K562 (cell line): ENCODE measurements around the gene MGST2. TPM values are rescaled to one million over a fixed set of nuclear protein-coding genes. Genes with fewer than 3 reads are reported as not detected.

Experiments used
- ATAC-seq: fragments of 200-7000 bp; cut with Tn5 transposase; 3 replicates; pipeline ENCODE4 v1.9.1; 2020; ENCODE audit warnings: moderate library complexity
- BruUV-seq: library from RNA; stranded (reverse); fragments of 400-500 nt; replicated peaks from 2 replicates; lab custom pipeline; 2021; lab: Mats Ljungman, UMichigan
- CTCF ChIA-PET: fragments of 300-600 bp; formaldehyde crosslinking; extraction: SDS; loops from one replicate; lab custom pipeline; 2021; ENCODE audit warnings: low intra/inter-chr PET ratio; lab: Yijun Ruan, JAX
- POLR2A ChIA-PET: fragments of 300-600, 350-650 bp; sonication (Branson Sonifier 250); formaldehyde crosslinking; extraction: SDS; loops from one replicate; lab custom pipeline; 2021; ENCODE audit warnings: antibody characterized with exemption, inconsistent platforms; lab: Yijun Ruan, JAX
- DNase-seq, 4 experiments: peaks; one replicate each; pipeline versions ENCODE4 v3.0.0 to v3.0.0-alpha.2; 2011 to 2018; ENCODE audit warnings: low spot score in 3 of 4, mixed read lengths in 3 of 4; ENCODE audit errors: extremely low read depth in 1 of 4
- FAIRE-seq: peaks from 2 replicates; lab custom pipeline; 2011; peaks lifted over from hg19 to GRCh38; lab: Jason Lieb, UNC
- H2AFZ ChIP-seq: 2 replicates; pipeline ENCODE4 v1.6.0; 2011; ENCODE audit warnings: low read depth, low read length, control low read depth, inconsistent platforms
- H3K27ac ChIP-seq: fragments of 200-600 bp; 3 replicates; pipeline ENCODE4 v1.8.0; 2011; ENCODE audit warnings: low read depth, mild to moderate bottlenecking, control low read depth, inconsistent platforms, low read length, moderate library complexity, mixed read lengths; ENCODE audit errors: extremely low read depth
- H3K27me3 ChIP-seq, 2 experiments: fragments of 300-600 bp in 1 of 2; 2 replicates in 1 of 2; 3 replicates in 1 of 2; pipeline versions ENCODE4 v1.6.0 to v1.8.0; 2011; ENCODE audit warnings: inconsistent platforms in 2 of 2, low read length in 2 of 2, mild to moderate bottlenecking in 1 of 2, mixed read lengths in 1 of 2, moderate library complexity in 1 of 2; ENCODE audit not compliant: control insufficient read depth in 2 of 2, insufficient read depth in 2 of 2
- H3K36me3 ChIP-seq: fragments of 300-600 bp; 3 replicates; pipeline ENCODE4 v1.8.0; 2011; ENCODE audit warnings: mild to moderate bottlenecking, low read length, inconsistent platforms; ENCODE audit not compliant: control insufficient read depth, insufficient read depth
- H3K4me1 ChIP-seq, 2 experiments: fragments of 200-600 bp in 1 of 2; replicated peaks in 1 of 2; 2 replicates in 1 of 2; 3 replicates in 1 of 2; pipeline versions ENCODE4 v1.5.1 to v1.8.0; 2011; ENCODE audit warnings: inconsistent platforms in 2 of 2, low read length in 2 of 2, mild to moderate bottlenecking in 1 of 2, mixed read lengths in 1 of 2, moderate library complexity in 1 of 2; ENCODE audit not compliant: control insufficient read depth in 2 of 2, insufficient read depth in 2 of 2
- H3K4me2 ChIP-seq: 2 replicates; pipeline ENCODE4 v1.6.1; 2011; ENCODE audit warnings: low read length, control low read depth, inconsistent platforms, mixed read lengths; ENCODE audit not compliant: insufficient read depth
- H3K4me3 ChIP-seq: fragments of 200-600 bp; sonication (generic), shearing (Covaris generic); 2 replicates; pipeline ENCODE4 v1.5.1; 2016; ENCODE audit warnings: control low read depth, inconsistent platforms
- H3K79me2 ChIP-seq: fragments of 200-600 bp; 3 replicates; pipeline ENCODE4 v1.8.0; 2011; ENCODE audit warnings: low read length, inconsistent platforms; ENCODE audit not compliant: control insufficient read depth, insufficient read depth
- H3K9ac ChIP-seq, 2 experiments: 2 replicates each; pipeline versions ENCODE4 v1.6.0 to v1.6.1; 2011; ENCODE audit warnings: low read depth in 2 of 2, low read length in 2 of 2, control low read depth in 1 of 2, inconsistent platforms in 1 of 2, mild to moderate bottlenecking in 1 of 2, mixed read lengths in 1 of 2; ENCODE audit not compliant: insufficient read depth in 1 of 2
- H3K9me1 ChIP-seq: one replicate; pipeline ENCODE4 v1.6.0; 2011; ENCODE audit warnings: inconsistent platforms, mild to moderate bottlenecking, low read length, moderate library complexity; ENCODE audit not compliant: control insufficient read depth, insufficient read depth
- H3K9me3 ChIP-seq: replicated peaks from 2 replicates; pipeline ENCODE4 v1.5.1; 2011; ENCODE audit warnings: low read depth, low read length, inconsistent platforms; ENCODE audit not compliant: control insufficient read depth, insufficient read depth
- H4K20me1 ChIP-seq: replicated peaks from 2 replicates; pipeline ENCODE4 v1.6.1; 2011; ENCODE audit warnings: low read length, inconsistent platforms, mixed read lengths; ENCODE audit not compliant: control insufficient read depth, insufficient read depth
- HNRNPK ChIP-seq: fragments of 200-400 bp; formaldehyde crosslinking; IDR thresholded peaks from one replicate; pipeline ENCODE4 v1.6.1; 2018; ENCODE audit warnings: mild to moderate bottlenecking, low read depth, low read length; ENCODE audit not compliant: poor library complexity, severe bottlenecking
- PCBP2 ChIP-seq: fragments of 200-400 bp; formaldehyde crosslinking; IDR thresholded peaks from 2 replicates; pipeline ENCODE4 v1.6.1; 2018; ENCODE audit warnings: low read length, low read depth, mild to moderate bottlenecking, moderate library complexity; ENCODE audit not compliant: poor library complexity, severe bottlenecking
- WGBS: fragments of 100-300 bp; shearing (Covaris generic); methylation state at CpG from one replicate; pipeline ENCODE4 v1.1.6; 2016; ENCODE audit warnings: low coverage, mixed read lengths; ENCODE audit not compliant: insufficient coverage; ENCODE audit errors: missing lambda C conversion rate; 5-methylcytosine and 5-hydroxymethylcytosine counted together
- in situ Hi-C: fragments of 300-500 bp; cut with MboI; formaldehyde crosslinking; loops from 4 replicates; pipeline ENCODE4 v1.15.0; 2018; ENCODE audit warnings: inconsistent platforms, mixed read lengths
- intact Hi-C: fragments of 100-400 bp; cut with micrococcal nuclease; formaldehyde crosslinking; loops from 2 replicates; pipeline ENCODE4 v1.14.2; 2022
- polyA plus RNA-seq, 8 experiments: library from polyadenylated mRNA; depleted of rRNA in 4 of 8; stranded (reverse) in 5 of 8; unstranded in 3 of 8; fragments of >200 nt; fragmentation: Nextera tagmentation in 2 of 8; fragmentation: Illumina TruSeq in 1 of 8; extraction: Ambion mirVana in 2 of 8; extraction: Trizol in 1 of 8; gene quantifications; 2 replicates each; pipeline versions ENCODE4 v1.2.1 to v1.2.3, GENCODE V29; 2011 to 2014; ENCODE audit warnings: inconsistent platforms in 1 of 8, missing spikeins in 1 of 8
- total RNA-seq, 7 experiments: library from RNA; depleted of rRNA in 6 of 7; stranded (reverse); fragments of >200 nt in 6 of 7; fragmentation: Illumina TruSeq in 2 of 7; extraction: Trizol in 2 of 7; gene quantifications; 2 replicates each; pipeline versions ENCODE4 v1.2.1 to v1.2.3, GENCODE V29; 2011 to 2021; ENCODE audit warnings: low replicate concordance in 1 of 7
- TF ChIP-seq, protein P1 (sequence below), 2 experiments: fragments of 200-800 bp in 1 of 2; sonication (Bioruptor generic) in 1 of 2; sonication (generic) in 1 of 2; formaldehyde crosslinking in 1 of 2; IDR thresholded peaks in 1 of 2; conservative IDR thresholded peaks in 1 of 2; 2 replicates each; pipeline versions ENCODE4 v1.5.0 to v1.6.1; 2016 to 2020; ENCODE audit warnings: missing compliant biosample characterization in 1 of 2, missing genetic modification characterization in 1 of 2, missing genetic modification reagents in 1 of 2
- TF ChIP-seq, protein P2 (sequence below): fragments of 250-450 bp; sonication (Bioruptor Pico); IDR thresholded peaks from 2 replicates; pipeline ENCODE4 v1.5.0; 2020; ENCODE audit warnings: mild to moderate bottlenecking, borderline replicate concordance
- TF ChIP-seq, protein P3 (sequence below): sonication (generic); formaldehyde crosslinking; IDR thresholded peaks from 2 replicates; pipeline ENCODE4 v1.8.1; 2023; ENCODE audit warnings: mild to moderate bottlenecking, missing genetic modification reagents

The MGST2 gene
- total and polyA plus RNA-seq, 9 of the 15 experiments (the other 6 are each of a cell fraction or from before 2014, with no cell fraction given) = 38.7 to 115 (median 84.6) TPM

DNA sequence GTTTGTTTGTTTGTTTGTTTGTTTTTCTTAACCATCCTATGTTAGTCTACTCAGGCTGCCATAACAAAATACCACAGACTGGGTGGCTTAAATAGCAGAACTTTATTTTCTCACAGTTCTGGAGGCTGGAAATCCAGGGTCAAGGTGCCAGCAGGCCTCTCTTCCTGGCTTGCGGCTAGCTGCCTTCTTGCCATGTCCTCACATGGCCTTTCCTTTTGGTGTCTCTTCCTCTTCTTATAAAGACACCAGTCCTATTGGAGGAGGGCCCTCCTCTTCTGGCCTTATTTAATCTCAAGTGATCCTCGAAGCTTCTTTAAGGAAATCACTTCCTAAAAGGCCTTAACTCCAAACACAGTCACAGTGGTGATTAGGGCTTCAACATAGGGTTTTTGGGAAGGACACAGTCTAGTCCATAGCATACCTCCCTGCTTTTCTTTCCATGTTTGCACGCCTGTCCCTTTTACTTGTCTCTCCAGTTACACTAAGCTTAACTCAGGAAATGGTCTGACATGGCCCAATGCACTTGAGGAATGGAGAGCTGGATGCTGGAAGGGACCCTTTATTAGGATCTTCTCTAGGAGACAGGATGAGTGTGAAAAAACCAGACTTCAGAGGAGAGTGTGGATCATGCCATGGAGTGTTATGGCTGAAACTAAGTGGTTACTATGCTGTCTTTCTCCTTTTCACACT lies 36.0 kb upstream of the MGST2 start:
- no peak for DNase-seq
- Histone ChIP-seq H3K4me1 (peaks cover 0 to 4% of the 10 kb centered on the region in 2 experiments; a peak in 2 of 5 replicates), H3K4me2 (no peak overlapping the region), H3K27me3 (peaks cover 15 to 36% of the 10 kb centered on the region in 2 experiments), H3K27ac (no peak overlapping the region), H3K9ac (no peak overlapping the region), H3K79me2 (no peaks in the 10 kb centered on the region), H2AFZ (no peak overlapping the region), H3K4me3 (no peak overlapping the region), H3K9me3 (no peaks in the 10 kb centered on the region), H3K9me1 (no peaks in the 10 kb centered on the region), H4K20me1 (no peaks in the 10 kb centered on the region), H3K36me3 (no peaks in the 10 kb centered on the region)
- FAIRE-seq = no peak
- intact Hi-C loops (no loop called here), in situ Hi-C loops (no loop called here)
- WGBS = 9% methylated on average over 3 of the region's 3 CpGs
- no TSS peak for BruUV-seq
- CTCF ChIA-PET = no interaction called here
- TF ChIP-seq PCBP2 (no peak), HNRNPK (no peak)
- TF ChIP-seq, protein P1, sequence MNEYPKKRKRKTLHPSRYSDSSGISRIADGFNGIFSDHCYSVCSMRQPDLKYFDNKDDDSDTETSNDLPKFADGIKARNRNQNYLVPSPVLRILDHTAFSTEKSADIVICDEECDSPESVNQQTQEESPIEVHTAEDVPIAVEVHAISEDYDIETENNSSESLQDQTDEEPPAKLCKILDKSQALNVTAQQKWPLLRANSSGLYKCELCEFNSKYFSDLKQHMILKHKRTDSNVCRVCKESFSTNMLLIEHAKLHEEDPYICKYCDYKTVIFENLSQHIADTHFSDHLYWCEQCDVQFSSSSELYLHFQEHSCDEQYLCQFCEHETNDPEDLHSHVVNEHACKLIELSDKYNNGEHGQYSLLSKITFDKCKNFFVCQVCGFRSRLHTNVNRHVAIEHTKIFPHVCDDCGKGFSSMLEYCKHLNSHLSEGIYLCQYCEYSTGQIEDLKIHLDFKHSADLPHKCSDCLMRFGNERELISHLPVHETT (CRISPR knock-in tag; conservative IDR thresholded peaks at IDR 0.05 in 1 of 2, IDR thresholded peaks at IDR 0.05 in 1 of 2) = no peak
- TF ChIP-seq, protein P2, sequence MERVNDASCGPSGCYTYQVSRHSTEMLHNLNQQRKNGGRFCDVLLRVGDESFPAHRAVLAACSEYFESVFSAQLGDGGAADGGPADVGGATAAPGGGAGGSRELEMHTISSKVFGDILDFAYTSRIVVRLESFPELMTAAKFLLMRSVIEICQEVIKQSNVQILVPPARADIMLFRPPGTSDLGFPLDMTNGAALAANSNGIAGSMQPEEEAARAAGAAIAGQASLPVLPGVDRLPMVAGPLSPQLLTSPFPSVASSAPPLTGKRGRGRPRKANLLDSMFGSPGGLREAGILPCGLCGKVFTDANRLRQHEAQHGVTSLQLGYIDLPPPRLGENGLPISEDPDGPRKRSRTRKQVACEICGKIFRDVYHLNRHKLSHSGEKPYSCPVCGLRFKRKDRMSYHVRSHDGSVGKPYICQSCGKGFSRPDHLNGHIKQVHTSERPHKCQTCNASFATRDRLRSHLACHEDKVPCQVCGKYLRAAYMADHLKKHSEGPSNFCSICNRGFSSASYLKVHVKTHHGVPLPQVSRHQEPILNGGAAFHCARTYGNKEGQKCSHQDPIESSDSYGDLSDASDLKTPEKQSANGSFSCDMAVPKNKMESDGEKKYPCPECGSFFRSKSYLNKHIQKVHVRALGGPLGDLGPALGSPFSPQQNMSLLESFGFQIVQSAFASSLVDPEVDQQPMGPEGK = no peak
- TF ChIP-seq, protein P3, sequence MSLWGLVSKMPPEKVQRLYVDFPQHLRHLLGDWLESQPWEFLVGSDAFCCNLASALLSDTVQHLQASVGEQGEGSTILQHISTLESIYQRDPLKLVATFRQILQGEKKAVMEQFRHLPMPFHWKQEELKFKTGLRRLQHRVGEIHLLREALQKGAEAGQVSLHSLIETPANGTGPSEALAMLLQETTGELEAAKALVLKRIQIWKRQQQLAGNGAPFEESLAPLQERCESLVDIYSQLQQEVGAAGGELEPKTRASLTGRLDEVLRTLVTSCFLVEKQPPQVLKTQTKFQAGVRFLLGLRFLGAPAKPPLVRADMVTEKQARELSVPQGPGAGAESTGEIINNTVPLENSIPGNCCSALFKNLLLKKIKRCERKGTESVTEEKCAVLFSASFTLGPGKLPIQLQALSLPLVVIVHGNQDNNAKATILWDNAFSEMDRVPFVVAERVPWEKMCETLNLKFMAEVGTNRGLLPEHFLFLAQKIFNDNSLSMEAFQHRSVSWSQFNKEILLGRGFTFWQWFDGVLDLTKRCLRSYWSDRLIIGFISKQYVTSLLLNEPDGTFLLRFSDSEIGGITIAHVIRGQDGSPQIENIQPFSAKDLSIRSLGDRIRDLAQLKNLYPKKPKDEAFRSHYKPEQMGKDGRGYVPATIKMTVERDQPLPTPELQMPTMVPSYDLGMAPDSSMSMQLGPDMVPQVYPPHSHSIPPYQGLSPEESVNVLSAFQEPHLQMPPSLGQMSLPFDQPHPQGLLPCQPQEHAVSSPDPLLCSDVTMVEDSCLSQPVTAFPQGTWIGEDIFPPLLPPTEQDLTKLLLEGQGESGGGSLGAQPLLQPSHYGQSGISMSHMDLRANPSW (CRISPR knock-in tag) = no peak
- POLR2A ChIA-PET = no interaction called here
- no peak for ATAC-seq
